GM10847 (cell line): Measurements from ENCODE around the gene ALKBH2.

Experiments used
- POLR2A ChIP-seq: IDR thresholded peaks from 2 replicates; pipeline ENCODE4 v1.6.1; 2011; ENCODE audit not compliant: insufficient read length; ENCODE audit errors: extremely low read depth

Gene ALKBH2

DNA sequence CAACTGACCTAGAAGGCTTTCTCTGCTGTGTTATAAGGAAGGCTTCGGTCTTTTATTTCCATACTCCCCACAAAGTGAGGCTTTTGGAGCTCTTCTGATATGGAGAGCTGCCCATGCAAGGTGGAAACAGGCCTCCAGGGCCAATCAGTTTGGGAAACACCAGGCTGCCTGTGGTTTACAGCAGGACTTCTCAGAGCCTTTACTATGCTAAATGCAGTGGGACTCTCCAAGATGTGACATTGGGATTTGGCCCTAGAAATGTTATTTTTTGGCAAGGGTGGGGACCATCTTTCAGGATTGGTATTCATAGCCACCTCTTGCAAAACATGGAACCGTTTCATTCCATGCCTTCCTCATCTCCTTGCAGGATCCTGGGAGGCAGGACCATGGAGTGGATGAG, 26.8 kb upstream of the ALKBH2 start:
- TF ChIP-seq POLR2A: no peak

- no peak for TF ChIP-seq POLR2A
These were observed 23.3 kb upstream of the ALKBH2 start for GRCh38 chr12:109116611-109116949.

- no peak for TF ChIP-seq POLR2A
These were observed 22.7 kb upstream of the ALKBH2 start, which contains the start of gene ACACB for GRCh38 chr12:109115758-109116610. ACACB (plus strand) TSS chr12:109116587; CDS start chr12:109139406, 22,819 bp downstream.

GRCh38 chr12:109115404-109115757, 22.1 kb upstream of the ALKBH2 start:
- TF ChIP-seq POLR2A: no peak

- no peak for TF ChIP-seq POLR2A
These were observed 21.4 kb upstream of the ALKBH2 start for GRCh38 chr12:109114644-109115043.

GRCh38 chr12:109113661-109114321, 20.5 kb upstream of the ALKBH2 start:
- no peak for TF ChIP-seq POLR2A

- TF ChIP-seq POLR2A: no peak
These were observed 19.6 kb upstream of the ALKBH2 start for GRCh38 chr12:109112720-109113465.

GRCh38 chr12:109110988-109111495, 17.8 kb upstream of the ALKBH2 start:
- no peak for TF ChIP-seq POLR2A

GRCh38 chr12:109109746-109110350, 16.6 kb upstream of the ALKBH2 start:
- TF ChIP-seq POLR2A: no peak

GRCh38 chr12:109105176-109105575, 11.9 kb upstream of the ALKBH2 start:
- TF ChIP-seq POLR2A: no peak

GRCh38 chr12:109102491-109102890, 9.2 kb upstream of the ALKBH2 start:
- no peak for TF ChIP-seq POLR2A

DNA sequence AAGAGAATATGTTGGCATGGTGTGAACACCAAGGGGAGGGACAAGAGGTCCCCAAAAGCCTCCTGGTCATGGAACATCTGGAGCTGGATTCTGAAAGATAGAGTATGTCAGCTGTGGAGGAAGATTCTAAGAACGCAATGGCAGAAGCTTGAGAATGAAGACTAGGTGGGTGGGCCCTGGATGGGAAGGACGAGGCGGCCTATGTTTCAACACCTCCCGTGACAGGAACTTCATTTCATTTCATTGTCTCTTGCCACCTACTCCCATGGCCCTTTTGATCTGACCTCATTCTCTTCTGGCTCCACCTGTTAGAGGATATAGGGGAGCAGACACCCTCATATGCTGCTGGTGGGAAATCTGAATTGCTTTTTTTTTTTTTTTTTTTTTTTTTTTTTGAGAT, 7.5 kb upstream of the ALKBH2 start:
- no peak for TF ChIP-seq POLR2A

DNA sequence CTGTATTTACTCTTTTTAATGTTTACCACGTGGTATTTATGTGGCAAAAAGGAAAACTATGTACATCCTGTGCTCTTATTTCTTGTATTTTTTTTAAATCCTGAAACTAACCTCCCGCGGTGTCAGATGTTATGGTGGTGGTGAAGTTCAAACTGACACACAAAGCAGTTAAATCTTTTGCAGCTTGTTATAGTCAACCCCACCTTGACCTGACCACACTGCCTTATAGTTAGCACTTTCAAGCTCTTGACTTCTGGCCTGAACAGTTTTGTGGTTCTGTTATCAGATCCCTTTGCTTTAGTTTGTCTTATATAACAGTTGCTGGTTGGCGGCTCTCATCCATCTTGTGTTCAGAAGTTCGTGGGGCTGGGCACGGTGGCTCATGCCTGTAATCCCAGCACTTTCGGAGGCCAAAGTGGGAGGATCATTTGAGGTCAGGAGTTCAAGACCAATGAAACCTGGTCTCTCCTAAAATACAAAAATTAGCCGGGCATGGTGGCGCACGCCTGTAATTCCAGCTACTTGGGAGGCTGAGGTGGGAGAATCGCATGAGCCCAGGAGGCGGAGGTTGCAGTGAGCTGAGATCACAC, 6.3 kb upstream of the ALKBH2 start:
- TF ChIP-seq POLR2A: no peak

GRCh38 chr12:109098651-109099050, 5.4 kb upstream of the ALKBH2 start:
- TF ChIP-seq POLR2A: no peak

DNA sequence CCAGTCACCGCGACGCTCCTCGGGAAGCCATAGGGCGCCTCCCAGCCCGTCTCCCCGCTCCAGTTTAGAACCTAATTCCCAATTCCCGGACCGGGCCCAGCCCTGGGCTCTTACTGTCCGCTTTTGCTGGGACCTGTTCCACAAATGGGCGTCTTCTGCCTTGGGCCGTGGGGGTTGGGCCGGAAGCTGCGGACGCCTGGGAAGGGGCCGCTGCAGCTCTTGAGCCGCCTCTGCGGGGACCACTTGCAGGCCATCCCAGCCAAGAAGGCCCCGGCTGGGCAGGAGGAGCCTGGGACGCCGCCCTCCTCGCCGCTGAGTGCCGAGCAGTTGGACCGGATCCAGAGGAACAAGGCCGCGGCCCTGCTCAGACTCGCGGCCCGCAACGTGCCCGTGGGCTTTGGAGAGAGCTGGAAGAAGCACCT, 4.9 kb upstream of the ALKBH2 start:
- TF ChIP-seq POLR2A: no peak
